Measurements from ENCODE around the gene CDC73. TPM values are rescaled to one million over a fixed set of nuclear protein-coding genes. Genes with fewer than 3 reads are reported as not detected.

CDC73 gene
- total and polyA plus RNA-seq, 2 experiments from 2014 or later: 25.6 to 45.8 TPM

DNA sequence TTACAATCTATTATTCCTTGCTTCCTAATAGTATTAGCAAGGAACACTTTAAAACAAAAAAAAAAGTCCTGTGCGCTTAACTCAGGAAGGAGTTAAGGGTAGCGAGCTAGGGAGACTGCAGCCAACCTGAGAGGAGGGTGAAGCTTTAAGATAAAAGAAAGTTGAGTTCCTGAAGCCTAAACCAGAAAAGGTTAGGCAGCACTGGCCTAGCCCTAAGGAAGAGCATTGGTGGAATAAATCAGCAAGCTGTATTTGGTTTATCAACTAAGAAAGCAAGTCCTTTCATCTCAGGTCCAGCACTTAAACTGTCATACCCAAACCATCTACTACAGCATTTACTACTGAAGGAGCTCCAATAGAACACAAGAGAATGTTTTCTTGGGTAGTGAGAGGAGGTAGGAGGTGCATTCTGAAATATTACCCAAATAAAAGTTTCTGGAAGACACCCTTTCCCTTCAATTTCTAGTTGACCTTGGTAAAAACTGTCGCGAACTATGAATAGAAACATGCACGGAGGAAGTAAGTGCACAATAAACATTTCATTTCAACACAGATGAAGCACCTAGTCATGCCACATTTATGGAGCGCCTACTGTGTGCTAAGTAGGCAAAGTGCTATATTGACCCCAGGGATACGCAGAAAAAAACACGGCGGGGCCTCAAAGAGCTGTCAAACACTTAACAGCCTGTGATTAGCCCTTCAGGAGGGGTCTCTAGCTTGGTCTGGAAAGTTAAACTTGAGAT, 17.9 kb upstream of the CDC73 start:
- H3K36me3 ChIP-seq: no peaks in the 10 kb centered on the region
- peak overlapping the region; percentile 70 for H3K4me3 ChIP-seq
- no peak for TF ChIP-seq CTCF (IDR thresholded peaks at IDR 0.05; ENCODE audit: low read depth, low read length)
- no peaks in the 10 kb centered on the region for H3K27me3 ChIP-seq
- no peaks in the 10 kb centered on the region for H3K9me3 ChIP-seq (ENCODE audit: low read depth)
- peaks cover 4% of the 10 kb centered on the region for H3K4me1 ChIP-seq (ENCODE audit: low read depth)
- H3K27ac ChIP-seq: peak overlapping the region; percentile 75
- no peak for DNase-seq (ENCODE audit: low read depth in 1 of 2, low spot score in 1 of 2)

DNA sequence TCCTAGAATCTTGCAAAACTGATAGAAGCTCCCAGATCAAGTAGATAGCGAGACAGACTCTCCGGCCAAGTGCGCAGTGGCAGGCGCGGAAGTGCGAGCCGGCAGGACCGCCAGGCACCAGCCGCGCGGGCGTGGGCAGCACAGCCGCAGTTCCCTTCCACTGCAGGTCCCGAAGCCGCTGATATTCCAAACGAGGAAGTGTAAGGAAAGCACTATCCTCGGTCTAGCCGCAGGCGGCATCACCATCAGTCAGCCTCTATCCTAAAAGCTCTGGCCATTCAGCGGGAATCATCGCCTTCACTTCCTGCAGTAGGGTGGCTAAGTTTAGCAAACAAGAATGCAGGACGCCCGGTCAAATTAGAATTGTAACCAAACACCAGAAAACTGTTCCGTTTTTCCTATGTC, 17.3 kb upstream of the CDC73 start:
- H3K4me3 ChIP-seq: peak overlapping the region; percentile 70
- H3K36me3 ChIP-seq: no peaks in the 10 kb centered on the region
- DNase-seq (ENCODE audit: low read depth in 1 of 2, low spot score in 1 of 2): peak; percentile 54
- no peaks in the 10 kb centered on the region for H3K27me3 ChIP-seq
- peak overlapping the region; percentile 75 for H3K27ac ChIP-seq
- peaks cover 4% of the 10 kb centered on the region for H3K4me1 ChIP-seq (ENCODE audit: low read depth)
- TF ChIP-seq CTCF (IDR thresholded peaks at IDR 0.05; ENCODE audit: low read depth, low read length): no peak
- no peaks in the 10 kb centered on the region for H3K9me3 ChIP-seq (ENCODE audit: low read depth)

- no peak for TF ChIP-seq CTCF (IDR thresholded peaks at IDR 0.05; ENCODE audit: low read depth, low read length)
- Histone ChIP-seq H3K4me1 (ENCODE audit: low read depth) (peaks cover 4% of the 10 kb centered on the region), H3K27me3 (no peaks in the 10 kb centered on the region), H3K9me3 (ENCODE audit: low read depth) (no peaks in the 10 kb centered on the region), H3K4me3 (peak within 1 kb of the TSS; percentile 70), H3K27ac (peak within 1 kb of the TSS; percentile 75), H3K36me3 (no peaks in the 10 kb centered on the region)
- peak; percentile 91 for DNase-seq (ENCODE audit: low read depth in 1 of 2, low spot score in 1 of 2)
Observed at GRCh38 chr1:193104907-193105820, 16.7 kb upstream of the CDC73 start, which contains the start of gene GLRX2. Gene GLRX2 (minus strand): TSS chr1:193105414. CDS start chr1:193105382, 32 bp downstream.

DNA sequence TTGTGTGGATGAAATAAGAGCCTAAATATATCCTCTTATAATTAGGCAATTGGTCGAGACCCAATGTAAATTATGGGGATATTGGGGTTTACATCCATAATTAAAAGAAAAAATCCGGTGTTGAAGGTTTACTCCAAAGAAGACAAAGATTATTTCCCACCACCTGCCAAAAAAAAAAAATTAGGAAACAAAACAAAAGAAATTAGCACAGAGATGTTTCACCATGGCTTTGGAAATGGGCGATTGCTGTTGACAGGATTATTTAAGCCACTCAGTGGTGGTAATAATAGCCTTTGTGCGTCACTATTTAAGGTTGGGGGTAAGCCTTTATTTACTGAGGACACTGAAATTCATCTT, 16.0 kb upstream of the CDC73 start:
- H3K27me3 ChIP-seq: no peaks in the 10 kb centered on the region
- H3K36me3 ChIP-seq: no peaks in the 10 kb centered on the region
- H3K27ac ChIP-seq: peak overlapping the region; percentile 75
- H3K9me3 ChIP-seq (ENCODE audit: low read depth): no peaks in the 10 kb centered on the region
- H3K4me3 ChIP-seq: peak overlapping the region; percentile 70
- no peak for TF ChIP-seq CTCF (IDR thresholded peaks at IDR 0.05; ENCODE audit: low read depth, low read length)
- no peak for DNase-seq (ENCODE audit: low read depth in 1 of 2, low spot score in 1 of 2)
- peaks cover 4% of the 10 kb centered on the region for H3K4me1 ChIP-seq (ENCODE audit: low read depth)

- TF ChIP-seq CTCF (IDR thresholded peaks at IDR 0.05; ENCODE audit: low read depth, low read length): no peak
- peaks cover 4% of the 10 kb centered on the region for H3K4me1 ChIP-seq (ENCODE audit: low read depth)
- no peak overlapping the region for H3K27ac ChIP-seq
- no peak overlapping the region for H3K4me3 ChIP-seq
- no peak for DNase-seq (ENCODE audit: low read depth in 1 of 2, low spot score in 1 of 2)
- no peaks in the 10 kb centered on the region for H3K27me3 ChIP-seq
- no peaks in the 10 kb centered on the region for H3K36me3 ChIP-seq
- H3K9me3 ChIP-seq (ENCODE audit: low read depth): no peaks in the 10 kb centered on the region
Observed at GRCh38 chr1:193108471-193108870, 13.4 kb upstream of the CDC73 start.

All from cardiac muscle cell (in vitro differentiated cells and primary cell).